NT2/D1 (cell line): Measurements from ENCODE around the gene SYT12.

Experiments used
- DNase-seq: peaks from one replicate; pipeline ENCODE4 v3.0.0-alpha.2; 2011; ENCODE audit warnings: low read depth, low spot score
- H3K27me3 ChIP-seq: 2 replicates; pipeline ENCODE4 v1.6.0; 2011; ENCODE audit warnings: mild to moderate bottlenecking; ENCODE audit not compliant: insufficient read length, insufficient read depth
- H3K36me3 ChIP-seq: 2 replicates; pipeline ENCODE4 v1.6.1; 2011; ENCODE audit warnings: mild to moderate bottlenecking, low read length, mixed read lengths; ENCODE audit not compliant: insufficient read depth, insufficient read length
- H3K4me1 ChIP-seq: 2 replicates; pipeline ENCODE4 v1.5.1; 2011; ENCODE audit not compliant: insufficient read depth, insufficient read length
- H3K4me3 ChIP-seq: 2 replicates; pipeline ENCODE4 v1.5.1; 2011; ENCODE audit warnings: low read depth; ENCODE audit not compliant: insufficient read length
- H3K9ac ChIP-seq: 2 replicates; pipeline ENCODE4 v1.6.0; 2011; ENCODE audit warnings: low read depth; ENCODE audit not compliant: insufficient read length
- H3K9me3 ChIP-seq: 2 replicates; pipeline ENCODE4 v1.5.1; 2011; ENCODE audit warnings: mild to moderate bottlenecking, low read length; ENCODE audit not compliant: insufficient read depth
- SUZ12 ChIP-seq: IDR thresholded peaks from 2 replicates; pipeline ENCODE4 v1.6.1; 2011; ENCODE audit not compliant: insufficient read length, insufficient read depth; ENCODE audit errors: extremely low read depth
- YY1 ChIP-seq: IDR thresholded peaks from 2 replicates; pipeline ENCODE4 v1.6.1; 2011; ENCODE audit not compliant: insufficient read length, insufficient read depth
- ZNF274 ChIP-seq: IDR thresholded peaks from 2 replicates; pipeline ENCODE4 v1.6.1; 2011; ENCODE audit warnings: mild to moderate bottlenecking, low read depth, low read length

The SYT12 gene

GRCh38 chr11:66978717-66979116, 44.2 kb upstream of the SYT12 start:
- Histone ChIP-seq H3K4me1 (peaks cover 10% of the 10 kb centered on the region), H3K9ac (no peak overlapping the region), H3K9me3 (peaks cover 28% of the 10 kb centered on the region), H3K4me3 (no peak overlapping the region), H3K36me3 (no peaks in the 10 kb centered on the region), H3K27me3 (no peaks in the 10 kb centered on the region)
- no peak for TF ChIP-seq SUZ12
- TF ChIP-seq YY1 = no peak
- TF ChIP-seq ZNF274 = no peak
- no peak for DNase-seq

GRCh38 chr11:66979336-66979980, 43.5 kb upstream of the SYT12 start:
- no peak for TF ChIP-seq ZNF274
- no peak for TF ChIP-seq SUZ12
- TF ChIP-seq YY1 = no peak
- no peak for DNase-seq
- H3K27me3 ChIP-seq = no peaks in the 10 kb centered on the region
- H3K9me3 ChIP-seq = peaks cover 28% of the 10 kb centered on the region
- no peak overlapping the region for H3K4me3 ChIP-seq
- no peak overlapping the region for H3K9ac ChIP-seq
- H3K4me1 ChIP-seq = peaks cover 7% of the 10 kb centered on the region
- H3K36me3 ChIP-seq = no peaks in the 10 kb centered on the region

- Histone ChIP-seq H3K27me3 (no peaks in the 10 kb centered on the region), H3K9me3 (peaks cover 28% of the 10 kb centered on the region), H3K4me1 (peaks cover 18% of the 10 kb centered on the region), H3K9ac (no peak overlapping the region), H3K36me3 (no peaks in the 10 kb centered on the region), H3K4me3 (no peak overlapping the region)
- no peak for TF ChIP-seq SUZ12
- no peak for TF ChIP-seq ZNF274
- no peak for TF ChIP-seq YY1
- DNase-seq = no peak
These were observed 40.9 kb upstream of the SYT12 start for GRCh38 chr11:66981976-66982578.

GRCh38 chr11:66983275-66983924, 39.5 kb upstream of the SYT12 start:
- peaks cover 26% of the 10 kb centered on the region for H3K4me1 ChIP-seq

GRCh38 chr11:66985508-66986177, 37.3 kb upstream of the SYT12 start:
- no peaks in the 10 kb centered on the region for H3K36me3 ChIP-seq
- H3K9ac ChIP-seq = no peak overlapping the region
- peaks cover 26% of the 10 kb centered on the region for H3K4me1 ChIP-seq
- DNase-seq = no peak
- H3K9me3 ChIP-seq = no peaks in the 10 kb centered on the region
- no peak overlapping the region for H3K4me3 ChIP-seq
- no peak for TF ChIP-seq SUZ12
- TF ChIP-seq ZNF274 = no peak
- TF ChIP-seq YY1 = no peak
- no peaks in the 10 kb centered on the region for H3K27me3 ChIP-seq

More at GRCh38 chr11:66983275-66983924, 39.5 kb upstream of the SYT12 start:
- H3K9ac ChIP-seq = no peak overlapping the region
- DNase-seq = no peak
- H3K36me3 ChIP-seq = no peaks in the 10 kb centered on the region
- H3K27me3 ChIP-seq = no peaks in the 10 kb centered on the region
- H3K9me3 ChIP-seq = peaks cover 16% of the 10 kb centered on the region
- TF ChIP-seq SUZ12 = no peak
- no peak for TF ChIP-seq YY1
- no peak for TF ChIP-seq ZNF274
- no peak overlapping the region for H3K4me3 ChIP-seq

- DNase-seq = no peak
- Histone ChIP-seq H3K9me3 (no peaks in the 10 kb centered on the region), H3K27me3 (no peaks in the 10 kb centered on the region), H3K9ac (no peak overlapping the region), H3K4me3 (no peak overlapping the region), H3K36me3 (no peaks in the 10 kb centered on the region), H3K4me1 (peaks cover 26% of the 10 kb centered on the region)
- no peak for TF ChIP-seq SUZ12
- TF ChIP-seq YY1 = no peak
- no peak for TF ChIP-seq ZNF274
These were observed 36.8 kb upstream of the SYT12 start for GRCh38 chr11:66986178-66986545.
